GM21786 (cell line): ENCODE data around the gene CSDE1.

Experiments used
- ATAC-seq: cut with Tn5 transposase; IDR thresholded peaks from one replicate; pipeline ENCODE4 v1.9.1; 2021; ENCODE audit not compliant: unreplicated experiment

Gene CSDE1

GRCh38 chr1:114703242-114703641 lies 54.5 kb downstream of the CSDE1 start:
- no peak for ATAC-seq

- ATAC-seq: no peak
These were observed 55.0 kb downstream of the CSDE1 start for GRCh38 chr1:114702737-114703136.

DNA sequence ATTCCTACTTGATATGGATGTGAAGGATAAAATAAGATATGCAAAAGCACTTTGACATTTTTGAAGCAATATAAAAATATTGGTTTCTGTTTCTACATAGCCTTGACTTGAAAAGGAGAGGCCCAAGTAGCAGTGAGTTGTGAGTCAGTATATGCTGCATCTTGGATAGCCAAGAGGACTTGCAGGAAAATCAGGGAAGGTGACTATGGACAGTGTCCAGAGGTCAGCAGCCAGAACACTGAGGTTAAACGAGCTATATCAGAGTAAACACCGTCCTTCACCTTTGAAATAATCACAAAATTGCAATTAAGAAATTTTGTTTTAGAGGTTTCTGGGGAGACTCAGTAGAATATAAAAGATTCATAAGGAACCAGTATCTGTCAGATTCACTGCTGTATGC lies 55.9 kb downstream of the CSDE1 start:
- no peak for ATAC-seq

- ATAC-seq: no peak
These were observed 57.7 kb downstream of the CSDE1 start for GRCh38 chr1:114700036-114700600.

GRCh38 chr1:114696810-114697209 lies 61.0 kb downstream of the CSDE1 start:
- no peak for ATAC-seq

GRCh38 chr1:114695430-114696058 lies 62.2 kb downstream of the CSDE1 start, which contains the start of gene AMPD1:
Gene AMPD1, minus strand, starts transcription at chr1:114695546. Its CDS starts 75 bp downstream, at chr1:114695471.
- ATAC-seq: no peak

DNA sequence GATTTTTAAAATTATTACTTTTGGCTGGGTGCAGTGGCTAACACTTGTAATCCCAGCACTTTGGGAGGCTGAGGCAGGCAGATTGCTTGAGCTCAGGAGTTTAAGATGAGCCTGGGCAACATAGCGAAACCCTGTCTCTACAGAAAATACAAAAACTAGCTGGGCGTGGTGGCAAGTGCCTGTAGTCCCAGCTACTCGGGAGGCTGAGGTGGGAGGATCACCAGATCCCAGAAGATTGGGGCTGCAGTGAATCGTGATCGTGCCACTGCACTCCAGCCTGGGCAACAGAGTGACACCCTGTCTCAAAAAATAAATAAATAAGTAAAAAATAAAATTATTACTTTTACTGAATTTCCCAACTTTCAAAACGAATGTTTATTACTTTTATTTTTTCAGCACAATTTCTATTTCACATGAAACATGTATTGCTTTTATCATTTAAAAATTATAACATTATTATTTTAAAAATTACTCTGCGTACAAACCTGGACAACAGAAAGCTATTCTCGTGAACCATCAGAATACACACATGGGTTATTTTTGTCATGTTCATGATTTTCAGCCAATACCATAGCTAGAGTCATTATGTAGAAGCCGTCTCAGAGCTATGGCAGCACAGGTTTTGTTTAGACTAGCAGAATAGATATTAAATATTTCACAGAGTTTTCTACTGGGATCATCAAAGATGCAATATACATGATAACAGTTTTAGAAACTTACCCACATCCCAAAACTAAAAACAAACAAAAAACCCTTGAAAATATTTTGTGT lies 63.1 kb downstream of the CSDE1 start:
- no peak for ATAC-seq

GRCh38 chr1:114692947-114693346 lies 64.8 kb downstream of the CSDE1 start:
- no peak for ATAC-seq

DNA sequence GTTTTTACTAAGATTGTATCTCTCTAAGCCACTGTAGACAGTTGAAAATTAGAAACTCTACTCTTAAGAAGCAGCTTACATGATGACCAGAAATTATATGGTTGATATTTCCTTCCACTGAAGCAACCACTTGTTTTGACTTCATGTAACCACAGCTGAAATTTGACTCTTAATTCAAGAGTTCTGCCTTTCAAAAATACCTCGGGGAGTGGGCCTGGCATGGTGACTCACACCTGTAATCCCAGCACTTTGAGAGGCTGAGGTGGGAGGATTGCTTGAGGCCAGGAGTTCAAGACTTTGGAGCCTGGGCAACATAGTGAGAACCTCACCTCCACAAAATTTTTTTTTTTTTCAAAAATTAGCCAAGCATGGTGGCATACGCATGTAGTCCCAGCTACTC lies 66.7 kb downstream of the CSDE1 start:
- no peak for ATAC-seq

- no peak for ATAC-seq
These were observed 67.6 kb downstream of the CSDE1 start for GRCh38 chr1:114690148-114690547.

- no peak for ATAC-seq
These were observed 69.3 kb downstream of the CSDE1 start for GRCh38 chr1:114688526-114688925.

- ATAC-seq: no peak
These were observed 71.9 kb downstream of the CSDE1 start for GRCh38 chr1:114685851-114686250.

- ATAC-seq: no peak
These were observed 80.1 kb downstream of the CSDE1 start for GRCh38 chr1:114677691-114678090.

GRCh38 chr1:114676115-114676514 lies 81.7 kb downstream of the CSDE1 start:
- ATAC-seq: no peak

- no peak for ATAC-seq
These were observed 85.9 kb downstream of the CSDE1 start for GRCh38 chr1:114671939-114672275.

DNA sequence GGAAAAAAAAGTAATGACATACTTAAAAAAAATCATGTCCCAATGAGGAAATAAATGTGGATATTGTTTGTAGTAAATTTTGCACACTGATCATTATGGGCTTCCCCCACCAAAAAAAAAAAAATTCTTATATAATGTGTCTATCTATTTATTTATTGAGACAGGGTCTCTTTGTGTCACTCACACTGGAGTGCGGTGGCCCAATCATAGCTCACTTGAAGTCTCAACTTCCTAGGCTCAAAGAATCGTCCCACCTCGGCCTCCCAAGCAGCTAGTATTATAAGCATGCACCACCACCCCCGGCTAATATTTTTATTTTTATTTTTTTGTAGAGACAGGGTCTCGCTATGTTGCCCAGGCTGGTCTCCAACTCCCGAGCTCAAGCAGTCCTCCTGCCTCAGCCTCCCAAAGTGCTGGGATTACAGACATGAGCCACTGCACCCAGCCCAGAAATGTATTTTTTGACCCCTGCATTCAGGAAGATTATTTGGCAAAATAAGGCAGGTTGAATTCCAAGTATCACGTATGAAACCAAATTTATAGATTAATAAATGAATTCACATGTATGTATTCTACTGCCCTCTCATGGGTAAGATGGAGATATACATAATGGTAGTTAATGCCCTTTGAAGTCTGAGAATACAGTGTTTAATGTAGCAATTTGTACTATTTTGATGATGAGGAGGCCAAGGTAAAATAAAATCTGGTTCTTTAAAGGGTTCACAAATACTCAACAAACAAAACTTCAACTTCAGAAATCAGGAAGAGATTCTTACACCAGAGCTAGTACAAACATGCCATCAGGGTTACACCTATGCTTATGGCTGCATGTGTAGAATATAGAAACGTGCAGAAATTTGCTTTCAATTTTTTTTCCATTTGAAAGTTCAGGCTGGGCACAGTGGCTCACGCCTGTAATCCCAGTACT lies 86.5 kb downstream of the CSDE1 start:
- ATAC-seq: no peak

- peak; percentile 98 for ATAC-seq
These were observed 87.4 kb downstream of the CSDE1 start for GRCh38 chr1:114670083-114671010.

GRCh38 chr1:114669562-114670082 lies 88.2 kb downstream of the CSDE1 start, which contains the start of gene DENND2C:
Gene DENND2C, minus strand, starts transcription at chr1:114670049. Its CDS starts 44,065 bp downstream, at chr1:114625984.
- ATAC-seq: peak; percentile 56

DNA sequence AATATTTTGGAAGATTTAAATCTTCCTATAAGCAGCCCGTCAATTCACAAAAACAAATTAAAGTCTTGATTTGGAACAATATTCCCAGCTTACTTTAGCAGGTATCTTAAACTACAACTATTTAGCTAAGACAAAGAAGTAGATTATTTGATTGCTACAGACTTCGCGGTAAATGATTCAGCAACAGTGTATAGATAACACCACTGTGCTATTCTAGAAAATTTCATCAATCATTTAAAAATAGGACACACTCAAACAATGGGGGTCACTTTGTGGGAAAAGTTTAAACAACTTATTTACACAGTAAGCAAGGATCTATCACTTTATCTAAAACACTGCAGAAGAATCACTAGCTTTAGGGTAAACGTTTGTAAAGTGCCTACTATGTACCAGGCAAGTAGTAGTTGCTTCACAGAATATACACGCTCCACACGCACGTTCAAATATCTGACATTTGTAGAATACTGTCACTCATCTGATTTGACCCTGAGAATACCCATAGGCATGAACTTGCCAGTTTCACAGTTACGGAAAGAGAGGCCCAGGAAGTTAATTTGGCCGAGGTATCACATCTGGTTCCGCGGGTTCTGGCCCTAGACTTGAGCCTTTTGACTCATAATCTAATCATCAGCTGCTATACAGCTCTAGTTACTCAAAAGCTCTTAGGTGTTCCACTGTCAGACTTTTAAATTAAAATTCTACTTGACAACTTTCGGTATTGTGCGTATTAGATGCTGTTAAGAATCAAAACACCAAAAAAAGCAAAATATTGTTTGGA lies 88.8 kb downstream of the CSDE1 start:
- ATAC-seq: no peak
